HEK293T (cell line): ENCODE measurements around the gene DDA1.
A peak's percentile ranks its signal among the peaks of the same experiment; 100 is the strongest.

Experiments
- CTCF ChIA-PET: fragments of 350-600 bp; formaldehyde crosslinking; extraction: SDS; loops from one replicate; lab custom pipeline; 2021; ENCODE audit warnings: antibody characterized with exemption, inconsistent platforms; lab: Yijun Ruan, JAX
- POLR2A ChIA-PET: fragments of 350-600 bp; formaldehyde crosslinking; extraction: SDS; loops from one replicate; lab custom pipeline; 2020; ENCODE audit warnings: antibody characterized with exemption, inconsistent platforms; lab: Yijun Ruan, JAX
- DNase-seq: peaks from one replicate; pipeline ENCODE4 v3.0.0; 2012; ENCODE audit warnings: mixed read lengths; ENCODE audit errors: extremely low spot score
- ARNT ChIP-seq: fragments of 450-650 bp; IDR thresholded peaks from 2 replicates; pipeline ENCODE4 v1.6.1; 2017; ENCODE audit warnings: mild to moderate bottlenecking
- BHLHE40 ChIP-seq: fragments of 450-650 bp; IDR thresholded peaks from 2 replicates; pipeline ENCODE4 v1.6.1; 2016; ENCODE audit warnings: mild to moderate bottlenecking, moderate library complexity, borderline replicate concordance
- CTBP1 ChIP-seq: fragments of 450-650 bp; IDR thresholded peaks from 2 replicates; pipeline ENCODE4 v1.6.1; 2016; ENCODE audit warnings: borderline replicate concordance
- ELF4 ChIP-seq: fragments of 450-650 bp; IDR thresholded peaks from 2 replicates; pipeline ENCODE4 v1.6.1; 2017; ENCODE audit warnings: antibody characterized with exemption
- FOXA1 ChIP-seq: fragments of 450-650 bp; IDR thresholded peaks from 2 replicates; pipeline ENCODE4 v1.6.1; 2016; ENCODE audit warnings: mild to moderate bottlenecking
- FOXK2 ChIP-seq: fragments of 450-650 bp; IDR thresholded peaks from 2 replicates; pipeline ENCODE4 v1.6.1; 2016; ENCODE audit warnings: mild to moderate bottlenecking
- FOXM1 ChIP-seq: fragments of 450-650 bp; IDR thresholded peaks from 2 replicates; pipeline ENCODE4 v1.6.1; 2017; ENCODE audit warnings: mild to moderate bottlenecking, borderline replicate concordance
- HDGF ChIP-seq: fragments of 450-650 bp; IDR thresholded peaks from 2 replicates; pipeline ENCODE4 v1.6.1; 2017; ENCODE audit warnings: antibody characterized with exemption, borderline replicate concordance
- L3MBTL2 ChIP-seq: fragments of 450-650 bp; conservative IDR thresholded peaks from 2 replicates; pipeline ENCODE4 v1.6.1; 2016; ENCODE audit warnings: mild to moderate bottlenecking
- LEF1 ChIP-seq: fragments of 450-650 bp; IDR thresholded peaks from 2 replicates; pipeline ENCODE4 v1.6.1; 2017; ENCODE audit warnings: mild to moderate bottlenecking, borderline replicate concordance
- NFRKB ChIP-seq: fragments of 450-650 bp; IDR thresholded peaks from 2 replicates; pipeline ENCODE4 v1.6.1; 2016; ENCODE audit warnings: mild to moderate bottlenecking, moderate library complexity
- PKNOX1 ChIP-seq: fragments of 450-650 bp; IDR thresholded peaks from 2 replicates; pipeline ENCODE4 v1.6.1; 2016
- SP1 ChIP-seq: fragments of 450-650 bp; IDR thresholded peaks from 2 replicates; pipeline ENCODE4 v1.6.1; 2017
- SUZ12 ChIP-seq: fragments of 450-650 bp; IDR thresholded peaks from 2 replicates; pipeline ENCODE4 v1.6.1; 2016; ENCODE audit warnings: mild to moderate bottlenecking
- TARDBP ChIP-seq: fragments of 450-650 bp; IDR thresholded peaks from 2 replicates; pipeline ENCODE4 v1.6.1; 2016
- ZNF384 ChIP-seq: fragments of 450-650 bp; IDR thresholded peaks from 2 replicates; pipeline ENCODE4 v1.6.1; 2016

The DDA1 gene

GRCh38 chr19:17337675-17338432 is 28.5 kb downstream of the DDA1 start:
- ChIA-PET CTCF (no interaction called here), POLR2A (interaction anchor here (1.0 to 9.3 kb wide), 3 partner anchors 30 to 51 kb away, joined by 3 to 107 read pairs (median 8); partner anchors contain the start of genes DDA1 and MRPL34)
- peak; percentile 44 for DNase-seq
- no peak for TF ChIP-seq ARNT
- TF ChIP-seq CTBP1, result no peak
- TF ChIP-seq HDGF, result peak; percentile 78; the same call in 1 of the 2 replicates
- no peak for TF ChIP-seq LEF1
- TF ChIP-seq FOXA1, result no peak
- TF ChIP-seq FOXK2, result no peak

- ChIA-PET CTCF (no interaction called here), POLR2A (interaction anchor here (1.0 to 9.3 kb wide), 3 partner anchors 31 to 50 kb away, joined by 3 to 107 read pairs (median 8); partner anchors contain the start of genes DDA1 and MRPL34)
- TF ChIP-seq L3MBTL2 (peak; percentile 18; the same call in 1 of the 2 replicates), FOXK2 (no peak)
- no peak for DNase-seq
These were observed 29.2 kb downstream of the DDA1 start for GRCh38 chr19:17338433-17339078.

GRCh38 chr19:17339088-17339741 is 29.9 kb downstream of the DDA1 start:
- TF ChIP-seq FOXK2 (no peak), CTBP1 (no peak), LEF1 (no peak), TARDBP (no peak), BHLHE40 (no peak), ARNT (no peak), ZNF384 (no peak), FOXM1 (no peak), ELF4 (no peak), NFRKB (no peak), SP1 (no peak), SUZ12 (no peak), PKNOX1 (no peak), L3MBTL2 (no peak), FOXA1 (no peak), HDGF (no peak)
- ChIA-PET CTCF (no interaction called here), POLR2A (interaction anchor here (1.9 kb wide), 1 partner anchor 46 kb away, joined by 8 read pairs; no protein-coding TSS in a partner anchor)
- DNase-seq, result peak; percentile 57

GRCh38 chr19:17340302-17340870 is 31.0 kb downstream of the DDA1 start:
- CTCF ChIA-PET, result no interaction called here

GRCh38 chr19:17340871-17341357 is 31.6 kb downstream of the DDA1 start:
- DNase-seq, result no peak
- ChIA-PET CTCF (no interaction called here), POLR2A (interaction anchor here (1.1 kb wide), 1 partner anchor 8 kb away, joined by 5 read pairs; no protein-coding TSS in a partner anchor)
- TF ChIP-seq SUZ12 (no peak), ELF4 (no peak), BHLHE40 (no peak), PKNOX1 (no peak)

More at GRCh38 chr19:17340302-17340870, 31.0 kb downstream of the DDA1 start:
- DNase-seq, result no peak
- POLR2A ChIA-PET, result no interaction called here
- TF ChIP-seq FOXA1 (no peak), FOXM1 (no peak), PKNOX1 (no peak), ELF4 (no peak), NFRKB (no peak), LEF1 (no peak), SUZ12 (no peak), FOXK2 (no peak), CTBP1 (no peak), BHLHE40 (no peak), ARNT (no peak), L3MBTL2 (no peak), SP1 (no peak), HDGF (no peak), ZNF384 (no peak), TARDBP (no peak)
